ENCODE measurements around the gene SUPT3H. TPM values are rescaled to one million over a fixed set of nuclear protein-coding genes. Genes with fewer than 3 reads are reported as not detected.
"Not testable (repeated sequence)": the region's sequence is repeated elsewhere in the genome, so short reads cannot be mapped to it uniquely, and the experiment has no call there.

The SUPT3H gene
- total and polyA plus RNA-seq, 2 experiments from 2014 or later = 12.4 to 19.4 TPM

DNA sequence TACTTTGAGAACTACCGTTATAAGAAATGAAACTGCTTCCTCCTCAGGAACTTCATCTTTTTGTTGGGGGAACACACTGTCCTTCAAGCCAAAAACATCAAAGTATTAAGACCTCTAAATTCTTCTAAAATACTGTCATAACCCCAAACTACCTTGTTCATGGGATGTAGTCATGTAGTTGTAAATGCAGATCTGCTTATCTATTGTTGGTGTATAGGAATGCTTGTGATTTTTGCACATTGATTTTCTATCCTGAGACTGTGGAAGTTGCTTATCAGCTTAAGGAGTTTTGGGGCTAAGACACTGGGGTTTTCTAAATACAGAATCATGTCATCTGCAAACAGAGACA, 332.5 kb downstream of the SUPT3H start:
- peaks cover 3% of the 10 kb centered on the region for H3K4me1 ChIP-seq (ENCODE audit: low read depth)
- no peak for DNase-seq (ENCODE audit: low read depth in 1 of 2, low spot score in 1 of 2)
- H3K4me3 ChIP-seq = no peak overlapping the region
- H3K27me3 ChIP-seq = no peaks in the 10 kb centered on the region
- H3K27ac ChIP-seq = no peak overlapping the region
- H3K9me3 ChIP-seq (ENCODE audit: low read depth) = no peaks in the 10 kb centered on the region
- H3K36me3 ChIP-seq = no peaks in the 10 kb centered on the region
- TF ChIP-seq, protein P1, sequence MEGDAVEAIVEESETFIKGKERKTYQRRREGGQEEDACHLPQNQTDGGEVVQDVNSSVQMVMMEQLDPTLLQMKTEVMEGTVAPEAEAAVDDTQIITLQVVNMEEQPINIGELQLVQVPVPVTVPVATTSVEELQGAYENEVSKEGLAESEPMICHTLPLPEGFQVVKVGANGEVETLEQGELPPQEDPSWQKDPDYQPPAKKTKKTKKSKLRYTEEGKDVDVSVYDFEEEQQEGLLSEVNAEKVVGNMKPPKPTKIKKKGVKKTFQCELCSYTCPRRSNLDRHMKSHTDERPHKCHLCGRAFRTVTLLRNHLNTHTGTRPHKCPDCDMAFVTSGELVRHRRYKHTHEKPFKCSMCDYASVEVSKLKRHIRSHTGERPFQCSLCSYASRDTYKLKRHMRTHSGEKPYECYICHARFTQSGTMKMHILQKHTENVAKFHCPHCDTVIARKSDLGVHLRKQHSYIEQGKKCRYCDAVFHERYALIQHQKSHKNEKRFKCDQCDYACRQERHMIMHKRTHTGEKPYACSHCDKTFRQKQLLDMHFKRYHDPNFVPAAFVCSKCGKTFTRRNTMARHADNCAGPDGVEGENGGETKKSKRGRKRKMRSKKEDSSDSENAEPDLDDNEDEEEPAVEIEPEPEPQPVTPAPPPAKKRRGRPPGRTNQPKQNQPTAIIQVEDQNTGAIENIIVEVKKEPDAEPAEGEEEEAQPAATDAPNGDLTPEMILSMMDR (IDR thresholded peaks at IDR 0.05; ENCODE audit: low read depth, low read length) = no peak

DNA sequence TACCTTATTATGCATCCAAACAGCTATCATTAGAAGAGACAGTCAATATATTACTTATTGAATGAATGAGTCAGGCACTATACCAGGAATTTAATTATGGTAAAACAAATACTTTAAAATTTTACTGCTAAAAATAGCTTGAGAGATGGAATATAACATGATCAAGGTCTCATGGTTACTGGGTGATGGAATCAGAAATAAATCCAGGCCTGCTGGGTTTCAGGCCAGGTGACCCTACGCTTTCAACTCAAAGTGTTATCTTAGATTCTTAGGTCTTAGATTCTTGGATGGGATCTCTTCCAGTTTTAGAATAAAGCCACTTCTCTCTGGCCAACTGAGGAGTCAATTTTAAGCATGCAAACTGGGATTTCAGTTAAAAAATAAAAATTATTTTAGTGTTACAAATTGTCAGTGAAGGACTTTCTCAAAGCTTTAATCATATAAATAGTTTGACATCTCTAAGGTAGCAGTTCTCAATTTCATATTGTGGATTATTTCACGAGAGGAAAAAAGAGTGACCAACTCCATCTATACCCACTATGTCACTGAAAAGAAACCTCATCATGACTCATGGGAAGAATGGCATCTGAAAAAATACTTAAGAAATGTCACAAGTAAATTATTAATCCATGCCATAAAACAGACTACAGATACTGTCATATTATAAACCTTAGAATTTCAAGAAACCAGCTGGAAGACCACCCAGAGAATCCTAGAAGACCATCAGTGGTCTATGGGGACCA, 333.1 kb downstream of the SUPT3H start:
- TF ChIP-seq, protein P1 (IDR thresholded peaks at IDR 0.05; ENCODE audit: low read depth, low read length) = no peak
- H3K4me1 ChIP-seq (ENCODE audit: low read depth) = no peaks in the 10 kb centered on the region
- DNase-seq (ENCODE audit: low read depth in 1 of 2, low spot score in 1 of 2) = no peak
- no peaks in the 10 kb centered on the region for H3K36me3 ChIP-seq
- H3K9me3 ChIP-seq (ENCODE audit: low read depth) = no peaks in the 10 kb centered on the region
- no peak overlapping the region for H3K27ac ChIP-seq
- no peak overlapping the region for H3K4me3 ChIP-seq
- no peaks in the 10 kb centered on the region for H3K27me3 ChIP-seq

DNA sequence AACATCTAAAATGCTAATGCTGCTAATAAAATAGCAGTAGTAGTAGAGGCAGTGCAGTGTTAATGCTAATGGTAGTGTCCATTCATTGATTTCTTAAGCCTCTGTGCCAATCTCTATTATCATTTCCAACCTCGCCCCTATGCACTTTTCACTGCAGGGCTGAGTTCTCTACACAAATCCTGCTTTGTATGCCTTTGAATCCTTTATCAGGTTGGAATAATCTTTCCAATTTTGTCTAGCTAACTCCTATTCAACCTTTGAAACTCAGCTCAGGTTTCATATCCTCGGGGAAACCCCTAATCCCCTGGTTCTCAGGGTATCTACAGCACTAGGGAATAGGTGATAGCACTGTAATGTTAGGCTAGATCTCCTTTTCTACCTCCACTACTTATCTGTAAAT, 333.6 kb downstream of the SUPT3H start:
- no peaks in the 10 kb centered on the region for H3K36me3 ChIP-seq
- no peak overlapping the region for H3K27ac ChIP-seq
- no peaks in the 10 kb centered on the region for H3K9me3 ChIP-seq (ENCODE audit: low read depth)
- no peaks in the 10 kb centered on the region for H3K27me3 ChIP-seq
- H3K4me1 ChIP-seq (ENCODE audit: low read depth) = no peaks in the 10 kb centered on the region
- TF ChIP-seq, protein P1 (IDR thresholded peaks at IDR 0.05; ENCODE audit: low read depth, low read length) = no peak
- no peak overlapping the region for H3K4me3 ChIP-seq
- DNase-seq (ENCODE audit: low read depth in 1 of 2, low spot score in 1 of 2) = no peak

DNA sequence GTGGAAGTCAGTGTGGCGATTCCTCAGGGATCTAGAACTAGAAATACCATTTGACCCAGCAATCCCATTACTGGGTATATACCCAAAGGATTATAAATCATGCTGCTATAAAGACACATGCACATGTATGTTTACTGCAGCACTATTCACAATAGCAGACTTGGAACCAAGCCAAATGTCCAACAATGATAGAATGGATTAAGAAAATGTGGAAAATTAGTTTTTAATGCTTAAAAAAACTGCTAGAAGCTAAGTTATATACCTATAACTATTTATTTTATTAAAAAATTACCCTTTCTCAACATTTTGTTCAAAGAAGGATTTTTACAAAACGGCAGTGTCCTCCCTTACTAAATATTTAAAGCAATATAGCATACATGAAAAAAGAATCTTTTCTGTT, 335.1 kb downstream of the SUPT3H start:
- not testable (repeated sequence) for H3K36me3 ChIP-seq; H3K9me3 ChIP-seq (ENCODE audit: low read depth); H3K27me3 ChIP-seq; H3K27ac ChIP-seq; H3K4me1 ChIP-seq (ENCODE audit: low read depth); H3K4me3 ChIP-seq; DNase-seq (ENCODE audit: low read depth in 1 of 2, low spot score in 1 of 2)

DNA sequence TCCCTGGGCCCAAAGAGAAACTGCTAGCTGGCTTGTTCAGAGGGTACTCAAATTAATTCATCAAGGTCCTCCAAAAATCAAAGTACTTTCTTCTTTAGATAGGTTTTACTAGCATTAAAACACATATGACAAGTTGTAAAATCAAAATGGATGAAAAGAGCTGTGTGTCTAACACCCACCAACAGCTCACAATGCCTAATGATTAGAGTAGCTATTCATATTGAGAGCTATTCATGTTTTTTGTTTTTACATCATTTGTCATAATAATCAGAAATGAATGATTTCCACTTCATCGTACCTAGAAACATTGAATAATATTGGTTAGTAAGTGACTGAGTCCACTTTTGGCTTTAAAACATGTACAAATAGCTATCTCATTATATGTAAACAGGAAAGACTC, 339.5 kb downstream of the SUPT3H start:
- Histone ChIP-seq H3K4me1 (ENCODE audit: low read depth) (no peaks in the 10 kb centered on the region), H3K36me3 (no peaks in the 10 kb centered on the region), H3K27ac (no peak overlapping the region), H3K9me3 (ENCODE audit: low read depth) (no peaks in the 10 kb centered on the region), H3K27me3 (no peaks in the 10 kb centered on the region), H3K4me3 (no peak overlapping the region)
- DNase-seq (ENCODE audit: low read depth in 1 of 2, low spot score in 1 of 2) = no peak
- TF ChIP-seq, protein P1 (IDR thresholded peaks at IDR 0.05; ENCODE audit: low read depth, low read length) = no peak

DNA sequence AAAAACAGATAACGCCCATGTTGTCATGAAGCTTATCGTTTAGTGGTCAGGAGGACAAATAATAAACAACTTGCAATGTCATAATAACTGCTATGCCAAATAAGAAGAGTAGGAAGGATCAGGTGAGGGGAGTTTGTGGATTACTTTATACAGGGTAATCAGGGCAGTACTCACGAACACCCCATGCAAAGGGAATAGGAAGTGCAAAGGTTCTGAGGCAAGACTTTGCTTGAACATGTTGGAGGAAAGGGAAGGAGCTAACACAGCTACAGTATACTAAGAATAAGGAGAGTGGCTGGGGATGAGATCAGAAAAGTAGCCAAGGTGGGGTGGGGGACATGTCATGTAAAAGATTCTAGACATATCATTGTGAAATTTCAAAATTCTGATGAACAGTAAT, 341.6 kb downstream of the SUPT3H start:
- H3K27me3 ChIP-seq = no peaks in the 10 kb centered on the region
- TF ChIP-seq, protein P1 (IDR thresholded peaks at IDR 0.05; ENCODE audit: low read depth, low read length) = no peak

More for the DNA sequence above, 341.6 kb downstream of the SUPT3H start:
- Histone ChIP-seq H3K27ac (no peak overlapping the region), H3K4me3 (no peak overlapping the region), H3K36me3 (no peaks in the 10 kb centered on the region), H3K9me3 (ENCODE audit: low read depth) (no peaks in the 10 kb centered on the region), H3K4me1 (ENCODE audit: low read depth) (no peaks in the 10 kb centered on the region)
- DNase-seq (ENCODE audit: low read depth in 1 of 2, low spot score in 1 of 2) = no peak
